H9 (cell line): ENCODE measurements around the gene DNAJC11. TPM values are rescaled to one million over a fixed set of nuclear protein-coding genes. Genes with fewer than 3 reads are reported as not detected.

Experiments
- DNase-seq: peaks from one replicate; pipeline ENCODE4 v3.0.0-alpha.2; 2017
- H2AFZ ChIP-seq: one replicate; pipeline ENCODE4 v1.6.1; 2013; ENCODE audit warnings: mild to moderate bottlenecking, low read length, control low read depth, moderate library complexity
- H2AK5ac ChIP-seq: 2 replicates; pipeline ENCODE4 v1.6.1; 2013; ENCODE audit warnings: low read length, control low read depth, mixed read lengths; ENCODE audit not compliant: insufficient read length
- H2BK120ac ChIP-seq: one replicate; pipeline ENCODE4 v1.6.1; 2013; ENCODE audit warnings: low read depth, mild to moderate bottlenecking, low read length, control low read depth, inconsistent platforms; ENCODE audit not compliant: poor library complexity, severe bottlenecking
- H2BK12ac ChIP-seq: 2 replicates; pipeline ENCODE4 v1.6.1; 2013; ENCODE audit warnings: low read length, control low read depth, mixed read lengths, low read depth; ENCODE audit not compliant: insufficient read length
- H2BK15ac ChIP-seq: 2 replicates; pipeline ENCODE4 v1.6.1; 2013; ENCODE audit warnings: low read depth, low read length, control low read depth
- H2BK20ac ChIP-seq: one replicate; pipeline ENCODE4 v1.6.1; 2013; ENCODE audit warnings: low read depth, mild to moderate bottlenecking, low read length, control low read depth, inconsistent platforms; ENCODE audit not compliant: poor library complexity, severe bottlenecking
- H2BK5ac ChIP-seq: 2 replicates; pipeline ENCODE4 v1.6.1; 2013; ENCODE audit warnings: low read length, control low read depth, mixed read lengths; ENCODE audit not compliant: insufficient read length
- H3K14ac ChIP-seq: 2 replicates; pipeline ENCODE4 v1.6.1; 2013; ENCODE audit warnings: low read length, control low read depth; ENCODE audit not compliant: insufficient read depth
- H3K18ac ChIP-seq: 2 replicates; pipeline ENCODE4 v1.6.1; 2013; ENCODE audit warnings: low read depth, mild to moderate bottlenecking, mixed read lengths, low read length, control low read depth; ENCODE audit not compliant: insufficient read length
- H3K23ac ChIP-seq: 2 replicates; pipeline ENCODE4 v1.6.1; 2013; ENCODE audit warnings: low read length, control low read depth, mixed read lengths, low read depth; ENCODE audit not compliant: insufficient read length
- H3K23me2 ChIP-seq: 2 replicates; pipeline ENCODE4 v1.6.1; 2013; ENCODE audit warnings: low read depth, mild to moderate bottlenecking, mixed read lengths, low read length, control low read depth; ENCODE audit not compliant: insufficient read length, poor library complexity, severe bottlenecking
- H3K27ac ChIP-seq: 2 replicates; pipeline ENCODE4 v1.5.1; 2013; ENCODE audit warnings: low read length, control low read depth, mixed read lengths, low read depth; ENCODE audit not compliant: insufficient read length
- H3K27me3 ChIP-seq: 2 replicates; pipeline ENCODE4 v1.6.1; 2013; ENCODE audit warnings: low read length, control low read depth, inconsistent platforms; ENCODE audit not compliant: insufficient read depth
- H3K4ac ChIP-seq: 2 replicates; pipeline ENCODE4 v1.6.1; 2013; ENCODE audit warnings: low read depth, mild to moderate bottlenecking, control low read depth, inconsistent platforms, low read length, moderate library complexity
- H3K4me1 ChIP-seq: 2 replicates; pipeline ENCODE4 v1.6.1; 2013; ENCODE audit warnings: low read length, control low read depth, inconsistent platforms; ENCODE audit not compliant: insufficient read depth
- H3K4me2 ChIP-seq: 2 replicates; pipeline ENCODE4 v1.6.1; 2013; ENCODE audit warnings: low read length, control low read depth, mixed read lengths; ENCODE audit not compliant: insufficient read length, insufficient read depth
- H3K56ac ChIP-seq: 2 replicates; pipeline ENCODE4 v1.6.1; 2013; ENCODE audit warnings: low read depth, mild to moderate bottlenecking, mixed read lengths, low read length, control low read depth; ENCODE audit not compliant: insufficient read length
- H3K79me1 ChIP-seq: 2 replicates; pipeline ENCODE4 v1.6.1; 2013; ENCODE audit warnings: low read depth, mild to moderate bottlenecking, moderate library complexity, low read length, control low read depth, inconsistent platforms; ENCODE audit not compliant: insufficient read depth, poor library complexity, severe bottlenecking
- H3K79me2 ChIP-seq: 2 replicates; pipeline ENCODE4 v1.6.1; 2013; ENCODE audit warnings: low read length, control low read depth, inconsistent platforms; ENCODE audit not compliant: insufficient read depth
- H3K9ac ChIP-seq: 2 replicates; pipeline ENCODE4 v1.6.1; 2013; ENCODE audit warnings: low read length, control low read depth, mixed read lengths; ENCODE audit not compliant: insufficient read length; ENCODE audit errors: extremely low read depth
- H3K9me3 ChIP-seq: one replicate; pipeline ENCODE4 v1.6.1; 2013; ENCODE audit warnings: low read depth, low read length, inconsistent platforms; ENCODE audit not compliant: control insufficient read depth
- H3T11ph ChIP-seq: one replicate; pipeline ENCODE4 v1.6.1; 2013; ENCODE audit warnings: mild to moderate bottlenecking, low read length, control low read depth, inconsistent platforms
- H4K20me1 ChIP-seq: one replicate; pipeline ENCODE4 v1.6.1; 2013; ENCODE audit not compliant: control insufficient read depth, insufficient read length, insufficient read depth
- H4K5ac ChIP-seq: 2 replicates; pipeline ENCODE4 v1.6.1; 2013; ENCODE audit warnings: low read depth, mild to moderate bottlenecking, mixed read lengths, low read length, control low read depth; ENCODE audit not compliant: insufficient read length
- H4K8ac ChIP-seq: replicated peaks from 2 replicates; pipeline ENCODE4 v1.6.1; 2013; ENCODE audit warnings: low read length, control low read depth, mixed read lengths, low read depth; ENCODE audit not compliant: insufficient read length
- H4K91ac ChIP-seq: 2 replicates; pipeline ENCODE4 v1.6.1; 2013; ENCODE audit warnings: low read depth, mild to moderate bottlenecking, moderate library complexity, mixed read lengths, low read length, control low read depth; ENCODE audit not compliant: insufficient read length
- H3K27ac Mint-ChIP-seq, 3 experiments: 2 replicates in 2 of 3; 3 replicates in 1 of 3; pipeline ENCODE4 v1.8.0; 2020 to 2021; ENCODE audit warnings: mixed read lengths in 3 of 3, mild to moderate bottlenecking in 1 of 3, moderate library complexity in 1 of 3
- H3K27me3 Mint-ChIP-seq: 2 replicates; pipeline ENCODE4 v1.8.0; 2021; ENCODE audit warnings: low read depth, mild to moderate bottlenecking, moderate library complexity, mixed read lengths
- H3K36me3 Mint-ChIP-seq, 3 experiments: 2 replicates in 2 of 3; 3 replicates in 1 of 3; pipeline ENCODE4 v1.8.0; 2020 to 2021; ENCODE audit warnings: low read depth in 3 of 3, mixed read lengths in 3 of 3; ENCODE audit not compliant: insufficient read depth in 1 of 3
- H3K4me1 Mint-ChIP-seq, 2 experiments: 2 replicates each; pipeline ENCODE4 v1.8.0; 2020; ENCODE audit warnings: mixed read lengths in 2 of 2
- H3K4me3 Mint-ChIP-seq, 2 experiments: 2 replicates in 1 of 2; 3 replicates in 1 of 2; pipeline ENCODE4 v1.8.0; 2020 to 2021; ENCODE audit warnings: mild to moderate bottlenecking in 2 of 2, mixed read lengths in 2 of 2, moderate library complexity in 1 of 2
- H3K9me3 Mint-ChIP-seq, 2 experiments: 2 replicates in 1 of 2; 3 replicates in 1 of 2; pipeline ENCODE4 v1.8.0; 2020; ENCODE audit warnings: mild to moderate bottlenecking in 2 of 2, mixed read lengths in 2 of 2, moderate library complexity in 1 of 2
- WGBS: extraction: QIAGEN DNeasy Blood & Tissue Kit; methylation state at CpG from one replicate; pipeline ENCODE4 v1.1.7; 2013; ENCODE audit warnings: missing lambda C conversion rate, low lambda C conversion rate, mixed read lengths; ENCODE audit not compliant: insufficient read length; ENCODE audit errors: extremely low coverage; 5-methylcytosine and 5-hydroxymethylcytosine counted together
- total RNA-seq: library from RNA; stranded (reverse); gene quantifications from 2 replicates; pipeline ENCODE4 v1.2.1, GENCODE V29; 2021
- TF ChIP-seq, protein P1 (sequence below): fragments of 200-600 bp; sonication (generic); conservative IDR thresholded peaks from 3 replicates; pipeline ENCODE4 v1.8.0; 2021; ENCODE audit warnings: antibody characterized with exemption, mild to moderate bottlenecking

Gene DNAJC11
- total RNA-seq, 1 experiment from 2014 or later = 88.5 TPM

DNA sequence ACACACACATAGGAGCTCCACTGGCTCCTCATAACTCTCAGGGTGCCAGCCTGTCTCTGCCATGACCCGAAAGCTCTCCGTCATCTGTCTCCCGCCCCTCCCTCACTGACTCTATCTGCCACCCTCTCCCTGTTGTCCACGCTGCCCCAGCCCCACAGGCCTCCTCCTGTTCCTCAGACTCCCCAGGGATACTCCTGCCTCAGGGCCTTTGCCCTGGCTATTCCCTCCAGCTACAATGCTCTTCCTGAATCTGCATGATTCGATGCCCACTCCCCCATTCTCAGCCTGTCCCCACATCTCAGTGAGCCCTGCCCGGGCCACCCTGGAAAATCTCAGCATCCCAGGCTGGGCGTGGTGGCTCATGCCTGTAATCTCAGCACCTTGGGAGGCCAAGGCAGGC is 24.6 kb upstream of the DNAJC11 start:
- H3K79me2 ChIP-seq = no peaks in the 10 kb centered on the region
- H3K27ac ChIP-seq = no peak overlapping the region
- H3K9me3 ChIP-seq = no peaks in the 10 kb centered on the region
- no peak overlapping the region for H4K91ac ChIP-seq
- H3K4ac ChIP-seq = no peak overlapping the region
- H2BK5ac ChIP-seq = no peak overlapping the region
- no peak overlapping the region for H3K23ac ChIP-seq
- H2AFZ ChIP-seq = no peak overlapping the region
- H3K4me2 ChIP-seq = no peak overlapping the region
- no peak overlapping the region for H3K14ac ChIP-seq
- no peak overlapping the region for H2BK15ac ChIP-seq
- H3K23me2 ChIP-seq = no peaks in the 10 kb centered on the region
- Mint-ChIP-seq H3K36me3 (no peaks in the 10 kb centered on the region), H3K4me3 (no peak overlapping the region), H3K27me3 (peaks cover 29% of the 10 kb centered on the region), H3K4me1 (peaks cover 18 to 19% of the 10 kb centered on the region in 2 experiments), H3K27ac (no peak overlapping the region), H3K9me3 (no peaks in the 10 kb centered on the region)
- no peak overlapping the region for H3T11ph ChIP-seq
- WGBS = no CpG with 5 or more reads among the region's 7 CpGs
- H2BK20ac ChIP-seq = no peak overlapping the region
- H4K8ac ChIP-seq = no peak overlapping the region
- H3K79me1 ChIP-seq = no peaks in the 10 kb centered on the region
- no peak for DNase-seq
- H3K18ac ChIP-seq = no peak overlapping the region
- H3K9ac ChIP-seq = no peak overlapping the region
- no peak overlapping the region for H2AK5ac ChIP-seq
- H2BK12ac ChIP-seq = no peak overlapping the region
- no peak overlapping the region for H4K5ac ChIP-seq
- no peaks in the 10 kb centered on the region for H3K27me3 ChIP-seq
- no peak overlapping the region for H2BK120ac ChIP-seq
- H3K56ac ChIP-seq = no peak overlapping the region
- no peaks in the 10 kb centered on the region for H3K4me1 ChIP-seq
- H4K20me1 ChIP-seq = no peaks in the 10 kb centered on the region
- TF ChIP-seq, protein P1, sequence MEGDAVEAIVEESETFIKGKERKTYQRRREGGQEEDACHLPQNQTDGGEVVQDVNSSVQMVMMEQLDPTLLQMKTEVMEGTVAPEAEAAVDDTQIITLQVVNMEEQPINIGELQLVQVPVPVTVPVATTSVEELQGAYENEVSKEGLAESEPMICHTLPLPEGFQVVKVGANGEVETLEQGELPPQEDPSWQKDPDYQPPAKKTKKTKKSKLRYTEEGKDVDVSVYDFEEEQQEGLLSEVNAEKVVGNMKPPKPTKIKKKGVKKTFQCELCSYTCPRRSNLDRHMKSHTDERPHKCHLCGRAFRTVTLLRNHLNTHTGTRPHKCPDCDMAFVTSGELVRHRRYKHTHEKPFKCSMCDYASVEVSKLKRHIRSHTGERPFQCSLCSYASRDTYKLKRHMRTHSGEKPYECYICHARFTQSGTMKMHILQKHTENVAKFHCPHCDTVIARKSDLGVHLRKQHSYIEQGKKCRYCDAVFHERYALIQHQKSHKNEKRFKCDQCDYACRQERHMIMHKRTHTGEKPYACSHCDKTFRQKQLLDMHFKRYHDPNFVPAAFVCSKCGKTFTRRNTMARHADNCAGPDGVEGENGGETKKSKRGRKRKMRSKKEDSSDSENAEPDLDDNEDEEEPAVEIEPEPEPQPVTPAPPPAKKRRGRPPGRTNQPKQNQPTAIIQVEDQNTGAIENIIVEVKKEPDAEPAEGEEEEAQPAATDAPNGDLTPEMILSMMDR = no peak
